ENCODE data around the gene PPT1. TPM values are rescaled to one million over a fixed set of nuclear protein-coding genes. Genes with fewer than 3 reads are reported as not detected.

Gene PPT1
- total and polyA plus RNA-seq, 3 donors from 2014 or later, result 67.0 to 112 (median 82.9) TPM

DNA sequence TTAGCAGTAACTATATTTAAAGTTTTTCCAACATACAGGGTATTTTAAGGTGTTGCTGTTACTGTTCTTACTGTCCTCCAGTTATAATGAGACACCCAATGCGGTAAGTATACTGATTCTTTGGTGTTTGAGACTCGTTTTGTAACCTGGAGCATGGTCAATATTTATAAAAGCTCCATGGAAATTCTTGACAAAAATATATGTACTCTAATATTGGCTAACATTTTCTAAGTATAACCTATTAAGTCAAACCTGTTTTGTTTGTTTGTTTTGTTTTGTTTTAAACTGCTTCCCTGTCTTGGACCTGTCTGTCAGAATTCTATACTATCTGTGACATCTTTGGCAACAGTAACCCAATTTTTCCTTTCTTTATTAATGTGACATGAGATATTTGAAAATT is 72.4 kb downstream of the PPT1 start:
- Histone ChIP-seq H3K4me1 (no peaks in the 10 kb centered on the region), H3K9me3 (no peaks in the 10 kb centered on the region)
- TF ChIP-seq POLR2A (IDR thresholded peaks at IDR 0.05), result no peak
- TF ChIP-seq, protein P1, sequence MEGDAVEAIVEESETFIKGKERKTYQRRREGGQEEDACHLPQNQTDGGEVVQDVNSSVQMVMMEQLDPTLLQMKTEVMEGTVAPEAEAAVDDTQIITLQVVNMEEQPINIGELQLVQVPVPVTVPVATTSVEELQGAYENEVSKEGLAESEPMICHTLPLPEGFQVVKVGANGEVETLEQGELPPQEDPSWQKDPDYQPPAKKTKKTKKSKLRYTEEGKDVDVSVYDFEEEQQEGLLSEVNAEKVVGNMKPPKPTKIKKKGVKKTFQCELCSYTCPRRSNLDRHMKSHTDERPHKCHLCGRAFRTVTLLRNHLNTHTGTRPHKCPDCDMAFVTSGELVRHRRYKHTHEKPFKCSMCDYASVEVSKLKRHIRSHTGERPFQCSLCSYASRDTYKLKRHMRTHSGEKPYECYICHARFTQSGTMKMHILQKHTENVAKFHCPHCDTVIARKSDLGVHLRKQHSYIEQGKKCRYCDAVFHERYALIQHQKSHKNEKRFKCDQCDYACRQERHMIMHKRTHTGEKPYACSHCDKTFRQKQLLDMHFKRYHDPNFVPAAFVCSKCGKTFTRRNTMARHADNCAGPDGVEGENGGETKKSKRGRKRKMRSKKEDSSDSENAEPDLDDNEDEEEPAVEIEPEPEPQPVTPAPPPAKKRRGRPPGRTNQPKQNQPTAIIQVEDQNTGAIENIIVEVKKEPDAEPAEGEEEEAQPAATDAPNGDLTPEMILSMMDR (IDR thresholded peaks at IDR 0.05), result no peak

DNA sequence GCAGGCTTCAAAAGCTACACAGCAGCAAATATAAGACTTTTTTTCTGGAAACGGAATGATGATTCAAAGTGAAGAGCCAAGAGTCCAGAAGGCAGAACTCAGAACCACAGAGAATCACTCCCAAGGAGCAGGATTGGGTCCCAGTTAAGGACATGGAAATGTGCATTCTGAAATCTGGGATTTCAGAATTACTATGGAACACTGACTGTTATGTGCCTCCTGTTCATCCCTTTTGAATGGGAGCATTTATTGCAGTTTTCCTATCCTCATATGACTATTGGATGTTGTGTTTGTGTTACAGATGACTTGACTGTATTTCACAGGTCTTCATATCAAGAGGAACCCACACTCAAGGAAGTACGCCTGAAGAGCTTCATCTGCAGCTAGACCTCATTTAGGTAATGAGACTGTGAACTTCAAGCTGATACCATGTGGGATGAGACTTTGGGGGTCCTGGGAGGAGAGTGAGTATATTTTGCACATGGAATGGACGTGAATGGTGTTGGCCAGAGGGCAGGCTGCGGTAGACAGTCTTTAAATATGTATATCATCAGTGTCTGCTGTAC is 73.6 kb downstream of the PPT1 start:
- WGBS, 2 donors, result 77 to 80% methylated on average over 4 of the region's 4 CpGs
- no peak overlapping the region for H3K27ac ChIP-seq
- no peaks in the 10 kb centered on the region for H3K9me3 ChIP-seq
- H3K27me3 ChIP-seq, result no peaks in the 10 kb centered on the region
- H3K36me3 ChIP-seq (ENCODE audit: low read depth, missing control alignments), result no peaks in the 10 kb centered on the region
- TF ChIP-seq, protein P1 (IDR thresholded peaks at IDR 0.05), result no peak
- TF ChIP-seq POLR2A (IDR thresholded peaks at IDR 0.05), result no peak
- no peak overlapping the region for H3K4me3 ChIP-seq
- DNase-seq, result no peak
- intact Hi-C loops (cut with DNase I; ENCODE audit: low total_unique reads), result no loop called here
- H3K4me1 ChIP-seq, result no peaks in the 10 kb centered on the region

More for the DNA sequence above, 72.4 kb downstream of the PPT1 start:
- DNase-seq, result no peak
- H3K36me3 ChIP-seq (ENCODE audit: low read depth, missing control alignments), result no peaks in the 10 kb centered on the region
- intact Hi-C loops (cut with DNase I; ENCODE audit: low total_unique reads), result no loop called here
- no peak overlapping the region for H3K27ac ChIP-seq
- no peak overlapping the region for H3K4me3 ChIP-seq
- 83 to 86% methylated on average over 2 of the region's 2 CpGs for WGBS, 2 donors
- H3K27me3 ChIP-seq, result no peaks in the 10 kb centered on the region

Other genes starting within 250 kb of the PPT1 start
- gene TRIT1, start 213.7 kb downstream of the PPT1 start, total RNA-seq, result 10 to 100 TPM; 21.4 to 21.7 TPM
- 20.5 TPM for gene TRIT1, start 213.7 kb downstream of the PPT1 start, polyA plus RNA-seq (ENCODE audit: insufficient read depth, low read depth, low replicate concordance)
- 1 to 10 TPM; 3.3 to 4.6 TPM for gene MYCL, start 195.3 kb downstream of the PPT1 start, total RNA-seq
- 3.1 TPM for gene MYCL, start 195.3 kb downstream of the PPT1 start, polyA plus RNA-seq (ENCODE audit: insufficient read depth, low read depth, low replicate concordance)
- gene MFSD2A, start 142.1 kb downstream of the PPT1 start, total RNA-seq, result 100 to 1,000 TPM; 185 to 201 TPM
- 122 TPM for gene MFSD2A, start 142.1 kb downstream of the PPT1 start, polyA plus RNA-seq (ENCODE audit: insufficient read depth, low read depth, low replicate concordance)
- gene CAP1, start 56.5 kb downstream of the PPT1 start, total RNA-seq, result 100 to 1,000 TPM; 159 to 160 TPM
- 231 TPM for gene CAP1, start 56.5 kb downstream of the PPT1 start, polyA plus RNA-seq (ENCODE audit: insufficient read depth, low read depth, low replicate concordance)
- 10 to 100 TPM; 27.2 to 28.4 TPM for gene RLF, start 64.1 kb upstream of the PPT1 start, total RNA-seq
- 16.4 TPM for gene RLF, start 64.1 kb upstream of the PPT1 start, polyA plus RNA-seq (ENCODE audit: insufficient read depth, low read depth, low replicate concordance)
- 10 to 100 TPM; 35.2 to 81.5 TPM for gene TMCO2, start 150.7 kb upstream of the PPT1 start, total RNA-seq
- gene TMCO2, start 150.7 kb upstream of the PPT1 start, polyA plus RNA-seq (ENCODE audit: insufficient read depth, low read depth, low replicate concordance), result 198 TPM
- 10 to 100 TPM; 30.4 to 31.3 TPM for gene ZMPSTE24, start 161.0 kb upstream of the PPT1 start, total RNA-seq
- 22.5 TPM for gene ZMPSTE24, start 161.0 kb upstream of the PPT1 start, polyA plus RNA-seq (ENCODE audit: insufficient read depth, low read depth, low replicate concordance)
- gene COL9A2, start 220.0 kb upstream of the PPT1 start, total RNA-seq, result 1 to 10 TPM; 5.1 to 7.2 TPM
- gene COL9A2, start 220.0 kb upstream of the PPT1 start, polyA plus RNA-seq (ENCODE audit: insufficient read depth, low read depth, low replicate concordance), result 3.5 TPM

All from testis (tissue), 3 donors.